DMS53 treated with DMSO at 0.1 percent for 48 hours (cell line): ENCODE data around the gene EVX2.

ENCODE experiments used
- DNase-seq: peaks from one replicate; lab custom pipeline; 2025; ENCODE audit not compliant: unreplicated experiment; lab: John Stamatoyannopoulos, UW

EVX2 gene

DNA sequence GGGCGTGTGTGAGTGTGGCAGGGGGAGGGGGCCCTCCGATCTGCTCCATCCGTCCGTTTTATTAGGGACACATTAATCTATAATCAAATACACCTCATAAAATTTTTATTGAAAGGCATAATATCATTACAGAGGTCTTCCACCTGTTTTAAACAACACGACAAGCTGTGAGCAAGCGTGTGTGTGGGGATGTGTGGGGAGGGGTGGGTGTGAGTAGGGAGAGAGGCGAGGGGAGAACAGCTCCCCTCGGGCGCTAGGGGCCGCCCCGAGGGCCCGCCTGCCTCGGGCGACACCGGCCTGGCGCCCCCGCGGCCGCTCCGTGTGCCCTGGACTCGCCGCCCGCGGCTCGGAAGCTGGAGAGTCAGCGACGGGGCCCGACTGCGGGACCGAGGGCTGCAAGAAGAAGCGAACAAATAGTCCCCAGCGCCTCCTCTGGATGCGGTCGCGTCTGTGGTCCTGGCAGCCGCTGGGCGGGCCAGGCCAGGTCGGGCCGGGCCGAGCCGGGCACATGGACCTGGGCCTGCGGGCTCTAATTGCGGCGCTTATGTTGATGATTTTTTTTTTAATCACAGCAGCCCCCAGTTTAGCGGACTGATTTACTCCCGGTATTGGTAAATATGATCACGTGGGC, 38.4 kb upstream of the EVX2 start:
- DNase-seq, result peak; percentile 88

DNA sequence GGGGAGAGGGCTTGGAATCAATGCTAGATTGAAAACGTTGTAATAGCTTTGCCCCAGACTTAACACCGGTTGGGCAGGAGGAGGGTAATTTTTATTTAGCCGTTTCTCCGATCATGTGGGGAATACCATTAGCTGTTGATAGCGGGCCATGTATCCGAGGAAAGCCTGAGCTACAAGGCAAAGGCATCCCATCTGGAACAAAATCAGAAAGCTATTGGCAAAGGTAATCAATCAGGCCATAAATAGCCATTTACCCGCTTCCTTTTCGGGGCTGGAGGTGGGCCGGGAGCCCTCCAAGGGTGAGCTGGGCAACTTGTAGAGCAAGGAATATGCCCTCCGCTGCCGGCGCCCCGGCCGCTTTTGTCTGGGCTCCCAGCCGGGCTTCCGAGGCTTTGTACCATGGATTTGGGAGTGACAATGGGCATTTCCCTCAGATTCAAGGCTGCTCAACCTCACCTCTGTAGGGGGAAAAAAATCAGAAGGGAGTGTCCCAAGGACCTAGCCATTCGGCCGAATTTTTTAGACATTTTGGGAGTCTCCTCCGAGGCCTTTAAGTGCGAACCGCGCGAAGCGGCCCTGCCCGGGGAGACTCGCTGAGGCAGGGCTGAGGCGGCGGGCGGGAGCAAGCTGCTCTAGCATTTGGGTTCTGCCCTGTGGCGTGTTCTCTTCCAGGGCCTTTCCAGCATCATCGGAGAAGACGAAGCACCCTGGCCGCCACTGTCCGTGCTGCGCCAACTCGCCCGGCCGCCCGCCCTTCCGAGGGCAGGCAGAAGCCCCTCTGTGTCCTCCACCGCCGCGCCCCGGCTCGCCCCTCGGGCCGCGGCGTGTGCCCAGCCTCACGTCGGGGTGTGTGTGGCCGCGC, 37.7 kb upstream of the EVX2 start:
- no peak for DNase-seq

DNA sequence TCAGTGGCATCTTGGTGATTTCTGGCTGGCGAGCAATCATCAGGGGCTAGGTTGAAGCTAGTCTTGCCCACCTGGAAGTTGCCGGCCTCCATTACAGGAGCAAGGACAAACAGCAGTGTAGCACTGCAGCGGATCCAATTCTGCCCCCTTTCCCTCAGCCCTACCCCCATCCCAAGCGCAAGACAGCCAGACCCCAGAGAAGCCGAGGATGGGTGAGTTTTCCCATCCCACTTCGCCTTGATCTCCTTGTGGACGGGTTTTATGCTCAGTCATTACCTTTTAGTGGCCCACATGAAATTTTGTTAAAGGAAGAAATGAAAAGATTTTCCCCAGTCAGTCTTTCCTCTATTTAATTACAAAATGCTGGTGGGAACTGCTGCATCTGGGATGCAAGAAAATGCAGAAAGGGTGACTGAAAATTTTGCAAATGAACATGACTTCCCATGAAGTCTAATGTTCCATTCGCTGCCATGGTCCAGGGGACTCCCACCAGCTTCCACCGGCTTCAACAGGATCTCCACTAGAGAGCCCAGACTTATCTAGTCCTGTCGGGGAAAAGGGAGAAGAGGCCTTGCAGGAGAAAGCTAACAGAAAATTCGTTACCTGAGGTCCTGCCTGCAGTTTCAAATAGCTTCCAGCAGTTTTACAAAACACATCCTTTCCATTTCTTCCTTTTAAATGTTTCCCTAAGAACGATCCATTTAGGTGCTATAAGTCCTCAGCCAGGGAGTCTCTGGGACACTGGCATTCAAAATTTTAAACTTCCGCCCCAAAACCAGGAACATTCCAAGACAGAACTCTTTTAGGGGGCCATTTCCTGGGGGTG, 36.8 kb upstream of the EVX2 start:
- DNase-seq, result no peak

GRCh38 chr2:176118601-176119339, 35.0 kb upstream of the EVX2 start:
- peak; percentile 58 for DNase-seq

DNA sequence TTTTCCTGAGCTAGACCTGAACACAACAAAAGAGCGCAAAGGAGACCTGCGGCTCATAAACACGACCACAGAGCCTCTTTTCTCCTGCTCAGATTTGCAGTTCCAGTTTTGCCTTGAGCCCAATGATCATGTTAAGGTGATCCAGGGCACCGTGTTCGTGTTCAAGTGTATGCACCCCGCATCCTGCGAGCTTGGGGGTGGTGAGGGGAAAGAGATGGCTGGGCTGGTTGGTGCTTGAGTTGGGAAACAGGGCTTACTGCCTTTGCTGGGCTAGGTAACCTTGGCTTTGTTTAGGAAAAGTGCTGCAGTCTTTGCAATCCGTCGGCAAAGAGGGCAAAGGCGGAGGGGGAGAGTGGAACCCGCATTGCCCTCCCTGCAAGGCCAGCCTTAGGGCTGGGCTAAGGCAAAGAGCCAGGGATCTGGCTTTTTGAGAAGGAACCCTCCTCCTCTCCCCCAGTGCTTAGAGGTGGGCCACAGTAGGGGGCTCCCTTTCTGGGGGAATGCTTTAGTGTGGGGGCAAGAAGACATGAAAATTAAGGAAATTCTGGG, 34.1 kb upstream of the EVX2 start:
- no peak for DNase-seq

DNA sequence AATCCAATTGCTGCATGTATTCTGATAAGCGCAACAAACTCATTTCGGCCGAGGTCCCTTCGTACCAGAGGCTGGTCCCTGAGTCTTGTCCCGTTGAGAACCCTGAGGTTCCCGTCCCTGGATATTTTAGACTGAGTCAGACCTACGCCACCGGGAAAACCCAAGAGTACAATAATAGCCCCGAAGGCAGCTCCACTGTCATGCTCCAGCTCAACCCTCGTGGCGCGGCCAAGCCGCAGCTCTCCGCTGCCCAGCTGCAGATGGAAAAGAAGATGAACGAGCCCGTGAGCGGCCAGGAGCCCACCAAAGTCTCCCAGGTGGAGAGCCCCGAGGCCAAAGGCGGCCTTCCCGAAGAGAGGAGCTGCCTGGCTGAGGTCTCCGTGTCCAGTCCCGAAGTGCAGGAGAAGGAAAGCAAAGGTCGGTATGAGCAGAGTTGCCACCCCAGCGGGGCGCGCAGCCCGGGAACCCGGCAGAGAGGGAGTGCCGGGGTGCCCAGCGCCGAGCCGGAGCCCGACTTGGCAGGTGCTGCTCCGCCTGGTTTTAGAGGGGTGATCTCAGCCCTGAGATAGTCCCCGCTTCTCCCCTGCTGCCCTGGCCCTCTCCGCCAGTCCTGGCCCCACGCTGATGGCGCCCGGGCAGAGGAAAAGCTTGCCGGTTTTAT, 33.5 kb upstream of the EVX2 start:
- DNase-seq, result no peak

- peak; percentile 55 for DNase-seq
These were observed 32.4 kb upstream of the EVX2 start, which contains the start of gene HOXD10 for GRCh38 chr2:176115883-176116813. Gene HOXD10 (plus strand): TSS chr2:176116778. CDS start chr2:176116834, 56 bp downstream.

DNA sequence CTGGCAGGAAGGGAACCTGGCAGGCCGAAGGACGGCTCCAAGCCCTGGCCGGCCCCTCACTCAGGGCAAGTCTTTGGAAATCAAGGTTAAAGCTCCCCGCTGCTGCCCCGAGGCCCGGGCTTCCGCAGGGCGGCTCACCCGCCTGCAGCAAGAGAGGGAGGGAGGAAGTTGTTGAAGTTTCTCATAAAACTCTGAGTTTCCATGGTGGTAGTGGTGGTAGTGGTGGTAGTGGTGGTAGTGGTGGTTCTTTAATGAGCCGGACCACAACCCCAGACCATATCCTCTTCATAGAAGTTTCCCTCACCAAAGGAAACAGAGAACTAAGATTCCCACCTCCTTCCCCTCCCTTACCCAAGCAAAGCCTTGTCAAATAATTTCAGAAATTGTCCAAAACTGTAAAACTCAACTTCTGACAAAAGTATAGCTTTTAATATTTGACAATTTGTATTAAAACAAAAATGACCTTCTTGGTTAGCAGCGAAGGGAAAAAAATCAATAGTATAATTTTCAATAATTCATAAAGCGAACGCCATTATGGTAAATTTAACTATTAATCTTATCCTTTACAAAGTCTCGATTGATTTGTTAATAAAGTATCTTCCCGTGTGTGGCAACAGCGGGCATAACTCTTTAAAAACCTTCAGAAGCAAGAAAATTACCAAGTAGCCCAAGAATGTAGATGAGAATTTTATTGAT, 31.3 kb upstream of the EVX2 start:
- DNase-seq, result no peak

GRCh38 chr2:176114120-176114929, 30.6 kb upstream of the EVX2 start:
- DNase-seq, result peak; percentile 79

DNA sequence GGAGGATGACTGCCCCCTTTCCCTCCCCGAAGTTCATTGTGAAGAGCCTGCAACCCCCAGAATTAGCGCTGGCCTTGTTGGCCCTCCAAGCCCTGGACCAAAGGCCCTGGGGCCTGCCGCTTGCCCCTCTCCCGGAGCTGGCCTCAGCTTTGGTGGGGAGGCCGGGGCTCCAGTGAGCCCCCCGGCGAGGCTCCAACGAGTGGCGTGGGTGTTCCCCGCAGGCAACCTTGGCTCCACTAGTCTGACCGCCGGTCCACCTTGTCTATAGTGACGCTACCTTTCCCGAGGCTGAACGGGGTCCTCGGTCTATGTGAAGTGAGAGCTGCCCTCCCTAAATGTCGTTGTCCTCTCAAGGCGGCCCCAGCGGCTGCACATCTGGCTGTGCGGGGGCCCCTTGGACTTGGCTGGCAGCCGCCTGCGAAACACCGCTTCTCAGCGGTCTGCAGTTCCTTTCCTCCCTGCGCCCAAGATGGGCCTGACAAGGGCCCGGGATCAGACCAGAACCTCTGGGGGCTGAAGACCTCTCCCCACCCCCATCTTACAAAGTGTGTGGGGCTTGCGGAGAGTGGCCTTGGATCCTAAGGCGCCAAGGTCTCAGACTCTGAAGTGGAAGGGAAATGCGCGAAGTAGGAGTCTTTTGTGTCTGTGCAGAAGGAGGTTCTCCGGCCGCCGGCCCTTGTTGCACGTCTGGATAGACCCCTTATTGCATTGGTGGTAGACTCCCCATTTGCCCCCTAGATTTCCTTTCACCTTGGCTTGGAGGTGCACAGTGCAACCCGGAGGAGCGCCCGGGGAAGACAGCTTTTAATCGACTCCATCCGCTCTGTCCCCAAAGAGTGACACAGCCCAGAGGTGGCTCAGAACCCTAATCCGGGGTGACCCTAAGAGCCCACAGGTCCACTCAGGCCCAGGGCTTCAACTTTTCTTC, 28.9 kb upstream of the EVX2 start:
- no peak for DNase-seq

GRCh38 chr2:176111846-176112374, 28.1 kb upstream of the EVX2 start:
- DNase-seq, result no peak

GRCh38 chr2:176111309-176111663, 27.5 kb upstream of the EVX2 start:
- peak; percentile 80 for DNase-seq

DNA sequence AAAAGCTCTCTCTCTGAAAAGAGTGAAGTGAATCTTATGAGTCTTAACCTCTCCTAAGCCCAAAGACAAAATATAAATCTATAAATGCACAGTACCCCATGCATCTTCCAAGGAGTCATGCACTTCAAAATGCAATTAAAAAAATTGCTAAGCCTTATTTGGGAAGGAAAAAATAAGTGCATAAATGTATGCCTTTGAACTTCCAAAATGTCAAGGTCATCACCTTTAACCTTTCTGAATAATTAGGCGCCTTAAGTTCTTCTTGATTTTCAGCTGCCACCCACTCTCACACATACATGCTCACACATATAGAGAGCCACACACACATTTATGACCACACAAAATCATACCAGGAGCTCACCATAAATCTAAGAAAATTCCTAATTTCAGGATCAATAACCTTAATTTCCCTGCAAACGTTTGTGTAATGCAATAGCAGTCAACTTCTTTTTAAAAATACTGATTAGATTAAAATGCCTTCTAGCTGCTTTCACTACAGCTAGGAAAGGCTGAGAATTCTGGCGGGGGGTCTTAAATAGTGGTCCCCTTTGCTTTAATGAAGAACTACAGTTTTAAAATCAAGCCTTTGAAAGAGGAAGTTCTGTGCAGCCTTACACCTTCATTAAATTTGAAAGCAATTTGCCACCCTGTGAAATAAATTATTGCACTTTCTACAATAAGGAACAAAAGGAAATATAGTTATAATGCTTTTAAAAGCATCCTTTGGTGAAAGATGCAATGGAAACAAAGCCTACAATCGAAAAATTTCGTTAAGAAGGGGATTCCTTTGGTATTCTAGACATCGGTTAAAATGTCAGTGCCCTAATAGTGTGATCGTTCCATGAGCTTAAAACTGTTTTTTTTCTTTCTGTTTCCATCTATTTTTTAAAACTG, 26.9 kb upstream of the EVX2 start:
- DNase-seq, result no peak

DNA sequence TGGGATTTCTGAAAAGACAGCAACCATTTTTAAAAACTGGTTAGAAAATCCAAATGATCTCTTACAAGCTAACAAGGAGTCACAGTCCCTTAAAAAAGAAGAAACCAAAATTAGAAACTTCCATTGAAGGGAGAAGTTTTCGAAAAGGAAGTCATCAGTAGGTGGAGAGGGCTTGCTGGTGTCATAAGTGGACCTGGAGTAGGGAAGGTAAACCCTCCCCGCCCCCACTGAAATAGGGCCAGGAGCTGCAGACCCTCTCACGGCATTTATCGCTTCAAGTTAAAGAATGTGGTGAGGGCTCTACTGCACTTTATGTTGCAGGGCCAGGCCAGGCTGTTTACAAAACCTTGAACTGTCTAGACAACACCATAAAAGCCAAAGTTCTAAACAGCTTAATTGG, 26.2 kb upstream of the EVX2 start:
- no peak for DNase-seq

GRCh38 chr2:176109192-176109901, 25.6 kb upstream of the EVX2 start:
- no peak for DNase-seq
